Measurements from ENCODE around the gene ITGB3. TPM values are rescaled to one million over a fixed set of nuclear protein-coding genes. Genes with fewer than 3 reads are reported as not detected.
A peak's percentile ranks its signal among the peaks of the same experiment; 100 is the strongest.

ITGB3 gene
- total and polyA plus RNA-seq, 9 of the 15 experiments (the other 6 are each of a cell fraction or from before 2014, with no cell fraction given), result 0.08 to 2.6 (median 0.62) TPM; not detected in 1

DNA sequence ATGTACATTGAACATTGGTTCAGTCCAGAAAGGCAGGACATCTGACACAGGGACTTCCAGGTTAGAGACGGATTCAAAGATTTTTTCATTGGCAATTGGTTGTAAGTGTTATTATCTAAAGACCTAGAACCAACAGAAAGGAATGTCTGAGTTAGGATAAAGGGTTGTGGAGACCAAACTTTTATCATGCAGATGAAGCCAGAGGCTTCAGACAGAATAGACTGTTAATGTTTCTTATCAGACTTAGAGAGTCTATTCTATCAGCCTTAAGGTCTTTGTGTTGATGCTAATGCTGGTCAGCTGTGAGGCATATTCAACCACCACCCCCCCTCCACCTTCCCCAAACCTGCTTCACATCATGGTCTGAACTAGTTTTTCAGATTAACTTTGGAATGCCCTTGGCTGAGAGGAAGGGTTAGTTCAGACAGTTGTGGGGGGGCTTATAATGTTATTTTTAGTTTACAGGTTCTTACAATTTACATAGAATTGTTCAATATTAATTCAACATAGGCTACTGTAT lies 2.1 kb upstream of the ITGB3 start (continued):
- TF ChIP-seq, protein P1, sequence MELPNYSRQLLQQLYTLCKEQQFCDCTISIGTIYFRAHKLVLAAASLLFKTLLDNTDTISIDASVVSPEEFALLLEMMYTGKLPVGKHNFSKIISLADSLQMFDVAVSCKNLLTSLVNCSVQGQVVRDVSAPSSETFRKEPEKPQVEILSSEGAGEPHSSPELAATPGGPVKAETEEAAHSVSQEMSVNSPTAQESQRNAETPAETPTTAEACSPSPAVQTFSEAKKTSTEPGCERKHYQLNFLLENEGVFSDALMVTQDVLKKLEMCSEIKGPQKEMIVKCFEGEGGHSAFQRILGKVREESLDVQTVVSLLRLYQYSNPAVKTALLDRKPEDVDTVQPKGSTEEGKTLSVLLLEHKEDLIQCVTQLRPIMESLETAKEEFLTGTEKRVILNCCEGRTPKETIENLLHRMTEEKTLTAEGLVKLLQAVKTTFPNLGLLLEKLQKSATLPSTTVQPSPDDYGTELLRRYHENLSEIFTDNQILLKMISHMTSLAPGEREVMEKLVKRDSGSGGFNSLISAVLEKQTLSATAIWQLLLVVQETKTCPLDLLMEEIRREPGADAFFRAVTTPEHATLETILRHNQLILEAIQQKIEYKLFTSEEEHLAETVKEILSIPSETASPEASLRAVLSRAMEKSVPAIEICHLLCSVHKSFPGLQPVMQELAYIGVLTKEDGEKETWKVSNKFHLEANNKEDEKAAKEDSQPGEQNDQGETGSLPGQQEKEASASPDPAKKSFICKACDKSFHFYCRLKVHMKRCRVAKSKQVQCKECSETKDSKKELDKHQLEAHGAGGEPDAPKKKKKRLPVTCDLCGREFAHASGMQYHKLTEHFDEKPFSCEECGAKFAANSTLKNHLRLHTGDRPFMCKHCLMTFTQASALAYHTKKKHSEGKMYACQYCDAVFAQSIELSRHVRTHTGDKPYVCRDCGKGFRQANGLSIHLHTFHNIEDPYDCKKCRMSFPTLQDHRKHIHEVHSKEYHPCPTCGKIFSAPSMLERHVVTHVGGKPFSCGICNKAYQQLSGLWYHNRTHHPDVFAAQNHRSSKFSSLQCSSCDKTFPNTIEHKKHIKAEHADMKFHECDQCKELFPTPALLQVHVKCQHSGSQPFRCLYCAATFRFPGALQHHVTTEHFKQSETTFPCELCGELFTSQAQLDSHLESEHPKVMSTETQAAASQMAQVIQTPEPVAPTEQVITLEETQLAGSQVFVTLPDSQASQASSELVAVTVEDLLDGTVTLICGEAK (IDR thresholded peaks at IDR 0.05), result no peak
- TF ChIP-seq, protein P1 (CRISPR knock-in tag; IDR thresholded peaks at IDR 0.05), result no peak
- TF ChIP-seq, protein P2, sequence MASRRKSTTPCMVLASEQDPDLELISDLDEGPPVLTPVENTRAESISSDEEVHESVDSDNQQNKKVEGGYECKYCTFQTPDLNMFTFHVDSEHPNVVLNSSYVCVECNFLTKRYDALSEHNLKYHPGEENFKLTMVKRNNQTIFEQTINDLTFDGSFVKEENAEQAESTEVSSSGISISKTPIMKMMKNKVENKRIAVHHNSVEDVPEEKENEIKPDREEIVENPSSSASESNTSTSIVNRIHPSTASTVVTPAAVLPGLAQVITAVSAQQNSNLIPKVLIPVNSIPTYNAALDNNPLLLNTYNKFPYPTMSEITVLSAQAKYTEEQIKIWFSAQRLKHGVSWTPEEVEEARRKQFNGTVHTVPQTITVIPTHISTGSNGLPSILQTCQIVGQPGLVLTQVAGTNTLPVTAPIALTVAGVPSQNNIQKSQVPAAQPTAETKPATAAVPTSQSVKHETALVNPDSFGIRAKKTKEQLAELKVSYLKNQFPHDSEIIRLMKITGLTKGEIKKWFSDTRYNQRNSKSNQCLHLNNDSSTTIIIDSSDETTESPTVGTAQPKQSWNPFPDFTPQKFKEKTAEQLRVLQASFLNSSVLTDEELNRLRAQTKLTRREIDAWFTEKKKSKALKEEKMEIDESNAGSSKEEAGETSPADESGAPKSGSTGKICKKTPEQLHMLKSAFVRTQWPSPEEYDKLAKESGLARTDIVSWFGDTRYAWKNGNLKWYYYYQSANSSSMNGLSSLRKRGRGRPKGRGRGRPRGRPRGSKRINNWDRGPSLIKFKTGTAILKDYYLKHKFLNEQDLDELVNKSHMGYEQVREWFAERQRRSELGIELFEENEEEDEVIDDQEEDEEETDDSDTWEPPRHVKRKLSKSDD (conservative IDR thresholded peaks at IDR 0.05; ENCODE audit: low read length), result no peak
- no peak for TF ChIP-seq BRF1 (IDR thresholded peaks at IDR 0.05; ENCODE audit: borderline replicate concordance, extremely low read depth, insufficient read length)
- TF ChIP-seq ARHGAP35 (IDR thresholded peaks at IDR 0.05; ENCODE audit: partially characterized antibody), result no peak
- TF ChIP-seq, protein P3, sequence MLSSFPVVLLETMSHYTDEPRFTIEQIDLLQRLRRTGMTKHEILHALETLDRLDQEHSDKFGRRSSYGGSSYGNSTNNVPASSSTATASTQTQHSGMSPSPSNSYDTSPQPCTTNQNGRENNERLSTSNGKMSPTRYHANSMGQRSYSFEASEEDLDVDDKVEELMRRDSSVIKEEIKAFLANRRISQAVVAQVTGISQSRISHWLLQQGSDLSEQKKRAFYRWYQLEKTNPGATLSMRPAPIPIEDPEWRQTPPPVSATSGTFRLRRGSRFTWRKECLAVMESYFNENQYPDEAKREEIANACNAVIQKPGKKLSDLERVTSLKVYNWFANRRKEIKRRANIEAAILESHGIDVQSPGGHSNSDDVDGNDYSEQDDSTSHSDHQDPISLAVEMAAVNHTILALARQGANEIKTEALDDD (IDR thresholded peaks at IDR 0.05), result 0 out of 2 replicates have a peak, but pooled peaks have one; percentile 12
